ENCODE results near the gene RBMS1.

The RBMS1 gene

GRCh38 chr2:160384791-160385190 lies 108.8 kb downstream of the RBMS1 start:
- TF ChIP-seq, protein P1, sequence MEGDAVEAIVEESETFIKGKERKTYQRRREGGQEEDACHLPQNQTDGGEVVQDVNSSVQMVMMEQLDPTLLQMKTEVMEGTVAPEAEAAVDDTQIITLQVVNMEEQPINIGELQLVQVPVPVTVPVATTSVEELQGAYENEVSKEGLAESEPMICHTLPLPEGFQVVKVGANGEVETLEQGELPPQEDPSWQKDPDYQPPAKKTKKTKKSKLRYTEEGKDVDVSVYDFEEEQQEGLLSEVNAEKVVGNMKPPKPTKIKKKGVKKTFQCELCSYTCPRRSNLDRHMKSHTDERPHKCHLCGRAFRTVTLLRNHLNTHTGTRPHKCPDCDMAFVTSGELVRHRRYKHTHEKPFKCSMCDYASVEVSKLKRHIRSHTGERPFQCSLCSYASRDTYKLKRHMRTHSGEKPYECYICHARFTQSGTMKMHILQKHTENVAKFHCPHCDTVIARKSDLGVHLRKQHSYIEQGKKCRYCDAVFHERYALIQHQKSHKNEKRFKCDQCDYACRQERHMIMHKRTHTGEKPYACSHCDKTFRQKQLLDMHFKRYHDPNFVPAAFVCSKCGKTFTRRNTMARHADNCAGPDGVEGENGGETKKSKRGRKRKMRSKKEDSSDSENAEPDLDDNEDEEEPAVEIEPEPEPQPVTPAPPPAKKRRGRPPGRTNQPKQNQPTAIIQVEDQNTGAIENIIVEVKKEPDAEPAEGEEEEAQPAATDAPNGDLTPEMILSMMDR (IDR thresholded peaks at IDR 0.05; ENCODE audit: insufficient read depth, low read length, missing control alignments): no peak
- no peak for DNase-seq (ENCODE audit: low read depth, low spot score)
- ChIA-PET POLR2A (interaction anchor here (0.6 kb wide), 1 partner anchor 23 kb away, joined by 3 read pairs; no protein-coding TSS in a partner anchor), CTCF (interaction anchor here (0.8 to 1.3 kb wide), 3 partner anchors 9 to 61 kb away, joined by 3 to 7 read pairs (median 4); no protein-coding TSS in a partner anchor)
- H3K4me3 ChIP-seq (ENCODE audit: low read depth, low read length): no peak overlapping the region

- ChIA-PET CTCF (no interaction called here), POLR2A (no interaction called here)
- TF ChIP-seq, protein P1 (IDR thresholded peaks at IDR 0.05; ENCODE audit: insufficient read depth, low read length, missing control alignments): no peak
- no peak overlapping the region for H3K4me3 ChIP-seq (ENCODE audit: low read depth, low read length)
- no peak for DNase-seq (ENCODE audit: low read depth, low spot score)
Observed at GRCh38 chr2:160381425-160381951, 112.1 kb downstream of the RBMS1 start.

DNA sequence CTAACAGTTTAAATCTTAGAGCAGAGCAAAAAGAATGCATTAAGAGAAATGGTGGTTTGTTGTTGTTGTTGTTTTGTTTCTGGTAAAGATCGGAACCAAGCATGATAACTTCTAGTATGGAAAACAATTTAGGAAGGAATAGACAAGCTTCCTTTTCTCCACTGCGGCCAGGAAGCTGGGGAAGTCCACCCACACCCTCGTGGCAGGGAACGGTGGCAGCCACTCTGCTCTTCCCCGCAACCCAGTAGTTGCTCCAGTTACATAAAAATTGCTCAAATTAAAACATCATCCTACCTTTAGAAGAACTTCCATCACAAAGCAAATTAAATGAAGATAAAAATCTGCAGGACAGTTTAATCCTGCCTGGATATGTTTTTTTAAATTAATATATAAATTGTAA lies 113.0 kb downstream of the RBMS1 start:
- ChIA-PET CTCF (no interaction called here), POLR2A (no interaction called here)
- DNase-seq (ENCODE audit: low read depth, low spot score): no peak
- no peak overlapping the region for H3K4me3 ChIP-seq (ENCODE audit: low read depth, low read length)
- TF ChIP-seq, protein P1 (IDR thresholded peaks at IDR 0.05; ENCODE audit: insufficient read depth, low read length, missing control alignments): no peak

DNA sequence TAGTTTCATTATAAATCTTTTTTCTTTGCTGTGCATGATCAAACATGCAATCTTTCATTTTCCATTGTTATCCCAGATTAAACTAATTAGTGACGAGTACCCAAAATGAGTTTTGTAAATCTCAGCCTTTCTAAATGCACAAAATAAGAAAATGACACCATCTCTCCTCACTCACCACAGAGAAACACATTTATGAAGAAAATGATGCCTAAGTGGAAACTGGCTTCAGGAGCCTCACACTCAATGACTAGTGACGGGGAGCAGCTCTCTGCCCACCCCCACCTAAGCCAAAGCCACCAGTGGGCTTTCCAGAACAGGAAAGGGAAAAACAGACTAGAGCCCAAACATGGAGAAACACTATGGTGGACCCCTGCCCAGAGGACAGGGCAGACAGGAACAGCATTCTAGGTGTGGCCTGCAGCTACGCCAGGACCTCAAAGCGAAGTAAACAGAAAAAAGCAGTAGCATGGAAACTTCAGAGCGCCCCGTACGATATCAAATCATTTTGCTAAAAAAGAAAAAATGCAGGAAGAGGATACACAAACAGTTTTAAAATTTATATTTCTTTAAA lies 113.5 kb downstream of the RBMS1 start:
- ChIA-PET POLR2A (no interaction called here), CTCF (no interaction called here)
- H3K4me3 ChIP-seq (ENCODE audit: low read depth, low read length): no peak overlapping the region
- TF ChIP-seq, protein P1 (IDR thresholded peaks at IDR 0.05; ENCODE audit: insufficient read depth, low read length, missing control alignments): no peak
- DNase-seq (ENCODE audit: low read depth, low spot score): no peak

DNA sequence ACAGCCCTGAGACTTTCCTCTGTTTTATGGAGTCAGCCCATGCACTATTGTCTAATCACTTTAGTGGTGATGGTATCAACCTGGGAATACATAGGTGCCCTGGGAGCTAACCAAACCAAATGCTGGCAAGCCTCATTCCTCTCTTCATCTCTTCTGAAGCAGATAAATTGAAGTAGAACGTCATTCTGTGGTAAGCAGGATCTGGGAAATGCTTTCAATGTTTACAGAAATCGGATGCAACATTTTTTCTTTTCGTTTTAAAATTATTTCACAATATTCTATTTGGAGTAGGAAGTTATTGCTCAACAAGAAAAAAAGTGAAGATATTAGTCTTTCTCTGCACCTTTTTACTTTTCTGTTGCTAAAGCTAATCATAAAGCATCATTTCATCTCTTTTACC lies 114.2 kb downstream of the RBMS1 start:
- CTCF ChIA-PET: interaction anchor here (1.1 kb wide), 1 partner anchor 9 kb away, joined by 4 read pairs; no protein-coding TSS in a partner anchor
- no peak overlapping the region for H3K4me3 ChIP-seq (ENCODE audit: low read depth, low read length)
- POLR2A ChIA-PET: no interaction called here
- DNase-seq (ENCODE audit: low read depth, low spot score): peak; percentile 75
- TF ChIP-seq, protein P1 (IDR thresholded peaks at IDR 0.05; ENCODE audit: insufficient read depth, low read length, missing control alignments): no peak

GRCh38 chr2:160377204-160377995 lies 116.2 kb downstream of the RBMS1 start:
- no peak for DNase-seq (ENCODE audit: low read depth, low spot score)
- CTCF ChIA-PET: interaction anchor here (1.2 to 2.3 kb wide), 3 partner anchors 8 to 612 kb away, joined by 3 to 8 read pairs (median 5); no protein-coding TSS in a partner anchor
- no peak overlapping the region for H3K4me3 ChIP-seq (ENCODE audit: low read depth, low read length)
- TF ChIP-seq, protein P1 (IDR thresholded peaks at IDR 0.05; ENCODE audit: insufficient read depth, low read length, missing control alignments): no peak
- POLR2A ChIA-PET: no interaction called here

Data from AG04449 (cell line).